HG02623 (cell line): ENCODE data around the gene FGFRL1.
"Not testable (repeated sequence)": the region's sequence is repeated elsewhere in the genome, so short reads cannot be mapped to it uniquely, and the experiment has no call there.

Experiments
- ATAC-seq: cut with Tn5 transposase; IDR thresholded peaks from one replicate; pipeline ENCODE4 v1.9.1; 2021; ENCODE audit warnings: moderate library complexity; ENCODE audit not compliant: unreplicated experiment

The FGFRL1 gene

DNA sequence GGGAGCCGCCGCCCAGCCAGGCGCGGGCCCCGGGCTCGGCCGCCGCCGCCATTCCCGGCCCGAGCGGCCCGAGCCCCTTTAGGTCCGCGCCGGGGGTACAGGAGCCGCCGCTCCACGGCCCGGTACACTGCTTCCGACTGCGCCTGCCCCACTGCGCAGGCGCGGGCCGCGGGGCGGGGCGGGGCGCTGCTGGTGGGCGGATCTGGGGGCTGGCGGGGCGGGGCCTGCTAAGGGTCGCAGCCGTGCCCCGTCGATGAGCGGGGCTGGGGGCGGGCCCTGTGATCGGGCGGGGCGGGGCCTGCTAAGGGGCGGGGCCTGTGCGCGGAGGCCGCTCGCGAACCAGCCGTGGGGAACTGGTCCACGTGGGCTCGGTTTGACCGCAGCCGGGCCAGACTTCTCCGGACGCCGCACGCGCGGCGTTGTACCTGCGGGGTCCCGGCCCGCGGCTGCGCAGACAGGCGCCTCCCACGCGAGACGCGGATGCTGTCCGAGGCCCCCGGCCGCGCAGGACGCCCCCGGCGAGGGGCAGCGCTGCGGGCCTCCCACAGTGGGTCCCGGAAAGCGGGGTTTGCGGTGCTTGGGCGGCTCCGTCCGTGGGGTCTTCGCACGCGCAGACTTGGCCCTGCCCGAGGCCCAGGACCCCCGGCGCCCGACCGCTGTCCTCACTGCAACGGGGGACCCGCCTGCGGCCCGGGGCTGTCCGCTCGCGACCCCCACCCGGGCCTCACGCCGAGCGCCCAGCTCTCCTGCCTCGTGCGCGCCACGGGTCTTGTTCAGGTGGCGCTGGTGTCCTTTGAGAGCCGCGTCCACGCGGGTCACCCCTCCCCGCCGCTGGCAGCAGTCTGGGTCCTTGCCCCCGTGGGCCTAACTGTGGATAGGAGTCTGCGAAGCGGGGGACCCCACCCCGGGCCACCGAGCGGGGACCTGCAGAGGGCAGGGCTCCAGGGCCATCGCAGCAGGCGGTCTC lies 37.7 kb upstream of the FGFRL1 start, which contains the start of gene DGKQ:
TSS of gene DGKQ (minus strand) at position 139 of the 967 bp plus-strand sequence. CDS start at position 52, 87 bp downstream.
- peak; percentile 76 for ATAC-seq

GRCh38 chr4:974668-975067 lies 36.8 kb upstream of the FGFRL1 start:
- no peak for ATAC-seq

DNA sequence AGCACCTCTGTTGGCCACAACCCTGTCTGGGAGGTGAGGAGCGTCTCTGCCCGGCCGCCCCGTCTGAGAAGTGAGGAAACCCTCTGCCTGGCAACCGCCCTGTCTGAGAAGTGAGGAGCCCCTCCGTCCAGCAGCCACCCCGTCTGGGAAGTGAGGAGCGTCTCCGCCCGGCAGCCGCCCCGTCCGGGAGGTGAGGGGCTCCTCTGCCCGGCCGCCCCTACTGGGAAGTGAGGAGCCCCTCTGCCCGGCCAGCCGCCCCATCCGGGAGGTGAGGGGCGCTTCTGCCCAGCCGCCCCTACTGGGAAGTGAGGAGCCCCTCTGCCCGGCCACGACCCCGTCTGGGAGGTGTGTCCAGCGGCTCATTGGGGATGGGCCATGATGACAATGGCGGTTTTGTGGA lies 35.4 kb upstream of the FGFRL1 start:
- ATAC-seq, result not testable (repeated sequence)

DNA sequence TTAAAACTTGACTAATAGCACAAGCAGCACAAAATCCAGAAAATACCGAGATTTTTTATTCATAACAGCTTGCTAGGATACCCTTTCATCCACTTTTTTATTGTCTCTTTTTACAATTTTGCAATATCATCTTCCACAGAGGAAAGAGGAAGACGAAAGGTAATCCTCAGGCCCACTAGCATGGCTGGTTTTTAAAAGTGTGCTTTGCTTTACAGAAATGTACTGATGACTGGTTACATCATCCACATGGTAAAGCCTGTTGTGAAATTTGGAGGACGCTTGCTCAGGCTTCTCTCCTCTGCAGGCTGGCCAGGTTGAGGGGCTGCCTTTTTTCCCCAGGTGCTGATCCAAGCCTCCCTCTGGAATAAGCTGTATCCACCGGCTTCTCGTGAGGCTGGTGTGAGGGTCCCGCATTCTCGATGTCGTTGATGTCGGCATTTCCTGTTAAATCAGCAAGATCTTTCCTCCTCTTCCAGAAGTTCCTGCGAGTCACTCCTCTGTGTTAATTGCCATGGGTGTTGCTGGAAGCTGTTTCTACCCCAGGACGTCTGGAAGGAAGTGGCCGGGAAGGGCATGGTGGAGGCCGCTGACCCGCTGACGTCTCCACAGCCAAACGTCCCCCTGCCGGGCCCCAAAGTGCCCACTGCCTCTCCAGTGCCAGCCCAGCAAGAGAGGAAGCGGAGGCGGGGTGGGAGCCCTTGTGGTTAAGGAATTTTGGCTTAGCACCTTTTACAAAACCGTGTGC lies 32.3 kb upstream of the FGFRL1 start:
- ATAC-seq, result no peak

- no peak for ATAC-seq
These were observed 29.1 kb upstream of the FGFRL1 start for GRCh38 chr4:982291-982690.

DNA sequence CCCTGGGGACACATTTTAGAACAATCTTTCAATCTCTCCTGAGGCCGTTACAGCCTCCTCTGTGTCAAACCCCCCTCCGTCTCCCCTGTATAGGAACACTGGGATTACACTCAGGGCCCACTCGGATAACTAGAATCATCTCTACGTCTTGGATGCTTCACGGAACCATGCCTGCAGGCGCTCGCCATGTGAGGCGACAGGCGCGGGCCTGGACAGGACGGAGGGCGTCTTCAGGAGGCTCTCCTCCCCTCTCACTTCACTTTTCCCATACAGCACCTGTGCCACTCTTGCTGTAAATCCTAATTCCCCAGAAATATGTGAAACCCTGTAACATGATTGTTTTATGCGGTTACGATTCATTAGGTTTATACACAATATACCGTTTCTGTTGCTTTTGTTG lies 28.6 kb upstream of the FGFRL1 start:
- ATAC-seq, result no peak

DNA sequence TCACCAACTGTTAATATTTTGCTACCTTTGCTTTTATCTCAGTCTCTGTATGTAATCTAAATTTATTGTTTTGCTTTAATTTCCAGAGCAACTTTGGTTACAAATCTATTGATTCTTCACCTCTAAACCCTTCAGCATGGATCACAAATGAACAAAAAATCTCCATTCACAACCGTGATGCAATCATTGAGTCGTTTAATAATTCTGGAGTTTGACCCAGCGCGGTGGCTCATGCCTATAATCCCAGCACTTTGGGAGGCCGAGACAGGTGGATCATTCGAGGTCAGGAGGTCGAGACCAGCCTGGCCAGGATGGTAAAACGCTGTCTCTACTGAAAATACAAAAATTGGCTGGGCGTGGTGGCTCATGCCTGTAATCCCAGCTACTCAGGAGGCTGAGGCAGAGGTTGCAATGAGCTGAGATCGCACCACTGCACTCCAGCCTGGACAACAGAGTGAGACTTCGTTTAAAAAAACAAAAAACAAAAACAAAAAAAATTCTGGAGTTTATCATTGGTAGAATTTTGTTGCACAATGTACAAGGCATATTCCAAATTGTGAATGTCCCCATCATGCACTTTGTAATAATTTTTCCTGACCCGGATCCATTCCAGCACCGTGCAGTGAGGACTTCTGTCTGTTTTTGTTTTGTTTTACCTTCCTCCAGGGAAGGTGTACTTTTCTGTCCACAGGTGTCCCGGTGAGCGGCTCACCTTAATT lies 26.9 kb upstream of the FGFRL1 start:
- ATAC-seq, result no peak

DNA sequence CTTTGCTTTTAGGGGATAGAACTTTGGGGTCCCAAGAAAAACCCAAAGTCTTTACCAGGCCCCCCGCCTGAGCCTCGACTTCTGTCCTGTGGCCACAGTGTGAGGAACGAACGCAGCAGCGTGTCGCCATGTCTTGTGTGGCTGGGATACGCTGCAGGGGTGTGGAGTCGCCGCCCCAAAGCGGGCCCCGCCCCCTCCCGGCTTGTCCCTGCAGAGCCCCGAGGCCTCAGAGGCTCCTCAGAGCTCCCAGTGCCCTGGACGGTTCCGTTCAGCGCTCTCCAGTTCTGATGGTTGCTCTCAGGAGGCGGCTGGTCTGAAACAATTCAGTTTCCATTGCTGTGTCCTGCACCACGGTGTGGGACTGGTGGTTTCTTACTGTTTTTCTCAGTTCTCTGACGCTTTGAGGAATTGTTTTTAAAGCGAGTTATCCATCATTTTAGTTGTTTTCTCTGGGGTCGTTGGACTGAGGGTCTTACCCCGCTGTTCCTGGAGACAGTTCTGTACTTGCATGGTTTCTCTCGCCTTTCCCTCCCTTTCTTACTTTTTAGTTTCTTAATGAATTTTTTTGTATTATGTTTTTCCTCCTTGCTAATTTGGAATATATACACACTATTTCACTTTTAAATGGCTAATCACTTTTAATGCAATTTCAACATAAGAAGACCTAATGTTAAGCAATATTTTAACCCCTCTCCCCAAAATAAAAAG lies 26.1 kb upstream of the FGFRL1 start:
- ATAC-seq, result no peak

GRCh38 chr4:986428-986878 lies 25.0 kb upstream of the FGFRL1 start:
- ATAC-seq, result peak; percentile 11

GRCh38 chr4:986879-987623 lies 24.4 kb upstream of the FGFRL1 start, which contains the start of gene IDUA:
Gene IDUA, plus strand, starts transcription at chr4:987044. Its CDS starts 41 bp downstream, at chr4:987085.
- ATAC-seq, result peak; percentile 68

- no peak for ATAC-seq
These were observed 23.6 kb upstream of the FGFRL1 start for GRCh38 chr4:987624-988513.

DNA sequence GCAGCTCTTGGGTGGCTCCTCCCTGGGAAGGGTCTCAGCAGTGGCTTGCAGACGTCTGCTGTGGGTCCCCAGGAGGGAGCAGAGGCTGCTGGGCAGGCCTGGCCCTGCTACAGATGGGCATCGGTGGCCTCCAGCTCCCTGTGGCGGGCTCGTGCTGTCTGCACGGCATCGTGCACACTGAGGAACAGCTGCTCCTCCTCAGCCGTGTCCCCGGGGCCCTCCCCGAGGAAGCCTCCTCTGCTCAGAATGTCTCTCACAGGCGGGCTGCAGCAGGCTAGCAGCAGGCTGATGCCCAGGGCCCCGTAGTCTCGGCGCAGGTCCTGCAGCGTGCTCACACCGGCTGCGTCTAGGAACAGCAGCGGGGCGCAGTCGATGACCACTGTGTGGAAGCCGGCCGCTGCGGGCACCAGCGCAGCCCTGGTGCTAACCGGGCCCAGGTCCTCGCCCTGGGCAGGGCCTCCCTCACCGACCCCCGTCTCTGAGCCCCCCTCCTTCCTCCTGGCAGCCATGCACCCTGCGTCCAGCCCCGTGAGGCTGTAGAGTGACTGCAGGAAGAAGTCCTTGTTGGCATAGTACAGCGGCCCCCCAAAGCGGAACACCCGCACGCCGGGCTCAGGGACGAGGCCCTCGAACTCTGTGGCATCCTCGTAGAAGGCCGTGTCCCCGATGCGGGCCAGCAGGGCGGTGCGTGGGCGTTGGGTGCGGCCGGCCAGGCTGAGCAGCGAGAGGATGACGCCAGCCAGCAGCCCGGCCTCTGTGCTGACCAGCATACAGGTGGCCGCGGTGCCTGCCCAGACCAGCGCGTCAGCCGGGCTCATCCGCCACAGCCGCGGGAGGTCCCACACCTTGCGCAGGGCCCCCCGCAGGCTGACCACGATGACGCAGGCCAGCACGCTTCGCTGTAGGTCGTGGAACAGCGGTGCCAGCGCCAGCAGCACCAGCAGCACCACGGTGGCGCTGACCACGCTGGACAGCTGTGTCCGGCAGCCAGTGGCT lies 22.4 kb upstream of the FGFRL1 start:
- ATAC-seq, result no peak

GRCh38 chr4:989722-990471 lies 21.5 kb upstream of the FGFRL1 start:
- no peak for ATAC-seq

- ATAC-seq, result no peak
These were observed 20.6 kb upstream of the FGFRL1 start for GRCh38 chr4:990746-991367.

DNA sequence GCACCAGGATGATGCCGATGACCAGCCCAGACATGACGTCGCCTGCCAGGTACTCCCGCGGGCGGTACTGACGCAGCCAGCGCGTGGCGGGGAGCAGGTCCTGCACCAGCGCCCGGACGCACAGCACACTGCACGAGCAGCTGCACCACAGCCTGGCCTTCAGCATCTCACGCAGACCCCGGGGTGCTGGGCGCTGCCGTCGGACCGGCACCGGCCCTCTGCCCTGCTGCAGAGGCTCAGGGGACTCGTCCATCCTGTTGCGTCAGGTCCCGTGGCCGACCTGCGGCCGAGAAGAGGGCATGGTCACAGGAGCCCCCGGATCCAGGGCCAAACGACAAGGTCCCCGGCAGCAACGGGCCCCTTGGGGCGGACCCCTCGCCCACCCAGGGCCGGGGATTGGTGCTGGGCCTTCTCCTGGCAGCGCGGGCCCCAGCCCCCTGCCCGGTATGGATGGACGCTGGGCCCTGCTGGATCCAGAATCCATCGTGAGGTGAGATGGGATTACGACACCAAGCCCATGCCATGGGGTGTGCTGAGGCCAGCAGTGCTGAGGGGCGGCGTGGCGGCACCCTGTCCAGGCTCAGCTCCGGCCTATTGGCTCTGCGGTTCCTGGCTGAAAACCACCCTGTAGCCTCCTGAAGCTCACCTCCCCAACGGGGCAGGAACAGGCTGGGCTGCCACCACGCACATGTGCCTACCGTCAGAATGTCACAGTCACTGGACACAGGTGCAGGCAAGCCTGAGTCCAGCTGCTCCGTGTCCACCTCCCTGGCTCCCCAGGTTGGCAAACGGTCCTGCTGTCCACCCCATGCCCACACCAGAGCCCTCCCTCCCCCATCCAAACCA lies 19.8 kb upstream of the FGFRL1 start:
- ATAC-seq, result no peak
